Parathyroid adenoma (tissue), 2 donors: ENCODE data around the gene DCN.

Experiments used
- H2AFZ ChIP-seq: fragments of 300-600 bp; sonication (generic); one replicate; pipeline ENCODE4 v1.7.0; 2017; ENCODE audit warnings: antibody characterized with exemption, mild to moderate bottlenecking
- H3K27ac ChIP-seq: fragments of 300-600 bp; sonication (generic); one replicate; pipeline ENCODE4 v1.7.0; 2017
- H3K27me3 ChIP-seq: fragments of 300-600 bp; sonication (generic); one replicate; pipeline ENCODE4 v1.7.0; 2017; ENCODE audit warnings: low read length; ENCODE audit not compliant: control insufficient read depth, insufficient read depth
- H3K36me3 ChIP-seq: fragments of 300-600 bp; sonication (generic); one replicate; pipeline ENCODE4 v1.7.0; 2017; ENCODE audit warnings: low read length; ENCODE audit not compliant: control insufficient read depth, insufficient read depth
- H3K4me1 ChIP-seq: fragments of 300-600 bp; sonication (generic); one replicate; pipeline ENCODE4 v1.7.0; 2017; ENCODE audit warnings: control low read depth
- H3K4me2 ChIP-seq: fragments of 300-600 bp; sonication (generic); one replicate; pipeline ENCODE4 v1.7.0; 2017; ENCODE audit warnings: low read length
- H3K4me3 ChIP-seq: fragments of 300-600 bp; sonication (generic); one replicate; pipeline ENCODE4 v1.7.0; 2017; ENCODE audit warnings: low read depth, low read length
- H3K79me2 ChIP-seq: fragments of 300-600 bp; sonication (generic); one replicate; pipeline ENCODE4 v1.7.0; 2017; ENCODE audit warnings: control low read depth
- H3K9ac ChIP-seq: fragments of 300-600 bp; sonication (generic); one replicate; pipeline ENCODE4 v1.7.0; 2017; ENCODE audit warnings: mild to moderate bottlenecking
- H3K9me3 ChIP-seq: fragments of 300-600 bp; sonication (generic); one replicate; pipeline ENCODE4 v1.7.0; 2017; ENCODE audit warnings: low read length; ENCODE audit not compliant: control insufficient read depth
- CTCF ChIP-seq: fragments of 300-600 bp; sonication (generic); IDR thresholded peaks from one replicate; pipeline ENCODE4 v1.7.0; 2017; ENCODE audit warnings: antibody characterized with exemption, mild to moderate bottlenecking
- donor health status: primary hyperparathyroidism.

DCN gene

GRCh38 chr12:91103101-91103500 is 79.5 kb downstream of the DCN start:
- Histone ChIP-seq H3K9ac (no peak overlapping the region), H3K4me3 (no peak overlapping the region), H3K4me1 (no peaks in the 10 kb centered on the region), H3K27ac (no peak overlapping the region), H3K9me3 (no peaks in the 10 kb centered on the region), H3K27me3 (no peaks in the 10 kb centered on the region), H3K79me2 (no peaks in the 10 kb centered on the region), H2AFZ (no peak overlapping the region), H3K4me2 (no peak overlapping the region), H3K36me3 (no peaks in the 10 kb centered on the region)
- no peak for TF ChIP-seq CTCF

GRCh38 chr12:91100906-91101305 is 81.7 kb downstream of the DCN start:
- Histone ChIP-seq H3K9ac (no peak overlapping the region), H3K9me3 (no peaks in the 10 kb centered on the region), H3K27me3 (no peaks in the 10 kb centered on the region), H3K36me3 (no peaks in the 10 kb centered on the region), H3K79me2 (no peaks in the 10 kb centered on the region), H3K27ac (no peak overlapping the region), H3K4me1 (no peaks in the 10 kb centered on the region), H3K4me2 (no peak overlapping the region), H2AFZ (no peak overlapping the region), H3K4me3 (no peak overlapping the region)
- TF ChIP-seq CTCF: no peak

GRCh38 chr12:91099836-91100235 is 82.8 kb downstream of the DCN start:
- Histone ChIP-seq H2AFZ (no peak overlapping the region), H3K27ac (no peak overlapping the region), H3K36me3 (no peaks in the 10 kb centered on the region), H3K9me3 (no peaks in the 10 kb centered on the region), H3K4me3 (no peak overlapping the region), H3K79me2 (no peaks in the 10 kb centered on the region), H3K27me3 (no peaks in the 10 kb centered on the region), H3K9ac (no peak overlapping the region), H3K4me2 (no peak overlapping the region), H3K4me1 (no peaks in the 10 kb centered on the region)
- no peak for TF ChIP-seq CTCF

GRCh38 chr12:91099341-91099740 is 83.3 kb downstream of the DCN start:
- Histone ChIP-seq H3K9me3 (no peaks in the 10 kb centered on the region), H3K27me3 (no peaks in the 10 kb centered on the region), H3K27ac (no peak overlapping the region), H3K9ac (no peak overlapping the region), H3K36me3 (no peaks in the 10 kb centered on the region), H3K4me2 (no peak overlapping the region), H3K79me2 (no peaks in the 10 kb centered on the region), H2AFZ (no peak overlapping the region), H3K4me3 (no peak overlapping the region), H3K4me1 (no peaks in the 10 kb centered on the region)
- TF ChIP-seq CTCF: no peak

- H3K4me3 ChIP-seq: no peak overlapping the region
- H3K27me3 ChIP-seq: no peaks in the 10 kb centered on the region
- no peaks in the 10 kb centered on the region for H3K4me1 ChIP-seq
- H3K79me2 ChIP-seq: no peaks in the 10 kb centered on the region
- H3K27ac ChIP-seq: no peak overlapping the region
- no peak overlapping the region for H3K9ac ChIP-seq
- TF ChIP-seq CTCF: no peak
- H3K36me3 ChIP-seq: no peaks in the 10 kb centered on the region
- no peak overlapping the region for H3K4me2 ChIP-seq
- H3K9me3 ChIP-seq: no peaks in the 10 kb centered on the region
- H2AFZ ChIP-seq: no peak overlapping the region
These were observed 83.7 kb downstream of the DCN start for GRCh38 chr12:91098941-91099340.
